GM18868 (cell line): ENCODE measurements around the gene FAP.

Experiments used
- ATAC-seq: cut with Tn5 transposase; IDR thresholded peaks from one replicate; pipeline ENCODE4 v1.9.1; 2021; ENCODE audit warnings: mild to moderate bottlenecking, moderate library complexity; ENCODE audit not compliant: unreplicated experiment

Gene FAP

GRCh38 chr2:162188451-162188850 lies 54.8 kb downstream of the FAP start:
- ATAC-seq: no peak

GRCh38 chr2:162185541-162186232 lies 57.6 kb downstream of the FAP start:
- no peak for ATAC-seq

GRCh38 chr2:162184821-162185450 lies 58.3 kb downstream of the FAP start:
- ATAC-seq: no peak

- ATAC-seq: no peak
These were observed 58.9 kb downstream of the FAP start for GRCh38 chr2:162184359-162184758.

- ATAC-seq: no peak
These were observed 60.9 kb downstream of the FAP start for GRCh38 chr2:162182395-162182794.

- ATAC-seq: no peak
These were observed 65.9 kb downstream of the FAP start for GRCh38 chr2:162177301-162177700.

- ATAC-seq: no peak
These were observed 67.5 kb downstream of the FAP start for GRCh38 chr2:162175714-162176113.

- ATAC-seq: no peak
These were observed 68.5 kb downstream of the FAP start for GRCh38 chr2:162174746-162175145.

GRCh38 chr2:162172802-162173370 lies 70.4 kb downstream of the FAP start:
- no peak for ATAC-seq

- ATAC-seq: peak; percentile 43
These were observed 76.5 kb downstream of the FAP start for GRCh38 chr2:162166745-162167144.

GRCh38 chr2:162166174-162166573 lies 77.1 kb downstream of the FAP start:
- no peak for ATAC-seq

- no peak for ATAC-seq
These were observed 78.4 kb downstream of the FAP start for GRCh38 chr2:162164802-162165201.

GRCh38 chr2:162159446-162159845 lies 83.8 kb downstream of the FAP start:
- ATAC-seq: no peak

- no peak for ATAC-seq
These were observed 87.1 kb downstream of the FAP start for GRCh38 chr2:162156149-162156548.

GRCh38 chr2:162155093-162155492 lies 88.2 kb downstream of the FAP start:
- no peak for ATAC-seq

- ATAC-seq: peak; percentile 99
These were observed 89.5 kb downstream of the FAP start for GRCh38 chr2:162153608-162154224.

GRCh38 chr2:162152147-162152546 lies 91.1 kb downstream of the FAP start, which contains the start of gene GCG:
TSS of gene GCG (minus strand) at chr2:162152247. CDS start at chr2:162149178, 3,069 bp downstream.
- no peak for ATAC-seq

GRCh38 chr2:162149940-162150339 lies 93.3 kb downstream of the FAP start:
- no peak for ATAC-seq

GRCh38 chr2:162149466-162149865 lies 93.8 kb downstream of the FAP start:
- ATAC-seq: no peak

- ATAC-seq: no peak
These were observed 94.3 kb downstream of the FAP start for GRCh38 chr2:162148956-162149355.

- no peak for ATAC-seq
These were observed 99.3 kb downstream of the FAP start for GRCh38 chr2:162143969-162144368.

- ATAC-seq: no peak
These were observed 104.9 kb downstream of the FAP start for GRCh38 chr2:162138310-162138709.
